Measurements from ENCODE around the gene PTPA. TPM values are rescaled to one million over a fixed set of nuclear protein-coding genes. Genes with fewer than 3 reads are reported as not detected.
"Not testable (repeated sequence)": the region's sequence is repeated elsewhere in the genome, so short reads cannot be mapped to it uniquely, and the experiment has no call there.

PTPA gene
- total RNA-seq, 4 donors from 2014 or later = 58.7 to 100 (median 71.6) TPM

- peaks cover 0 to 62% (median 27%) of the 10 kb centered on the region in 3 donors for H3K4me1 ChIP-seq
- peak overlapping the region; percentile 90 to 98 (median 96) for H3K27ac ChIP-seq
- H3K27me3 ChIP-seq = no peaks in the 10 kb centered on the region
- peaks cover 0 to 15% of the 10 kb centered on the region in 2 donors for H3K36me3 ChIP-seq
- peak overlapping the region; percentile 90 to 97 for H3K4me3 ChIP-seq
- ATAC-seq = no peak
- 0% methylated on average over 8 to 10 of the region's 37 CpGs for WGBS, 2 donors (ENCODE audit: low coverage in 1 of 2)
- H3K9me3 ChIP-seq = no peaks in the 10 kb centered on the region
- TF ChIP-seq EP300 (IDR thresholded peaks at IDR 0.05) (no peak), POLR2AphosphoS5 (IDR thresholded peaks at IDR 0.05) (no peak)
Observed at GRCh38 chr9:129111528-129112151, 425 bp downstream of the PTPA start.

DNA sequence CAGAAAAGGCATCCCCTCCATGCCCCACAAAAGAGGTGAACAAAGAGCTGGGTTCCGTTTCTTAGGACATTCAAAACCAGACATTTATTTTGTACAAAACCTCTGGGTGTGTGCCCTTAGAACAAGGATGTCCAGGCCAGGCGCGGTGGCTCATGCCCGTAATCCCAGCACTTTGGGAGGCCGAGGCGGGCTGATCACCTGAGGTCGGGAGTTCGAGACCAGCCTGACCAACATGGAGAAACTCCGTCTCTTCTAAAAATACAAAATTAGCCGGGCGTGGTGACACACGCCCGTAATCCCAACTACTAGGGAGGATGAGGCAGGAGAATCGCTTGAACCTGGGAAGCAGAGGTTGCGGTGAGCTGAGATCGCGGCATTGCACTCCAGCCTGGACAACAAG lies 1.3 kb downstream of the PTPA start:
- H3K4me1 ChIP-seq = peaks cover 0 to 62% (median 27%) of the 10 kb centered on the region in 3 donors
- ATAC-seq, H3K9me3 ChIP-seq, H3K27me3 ChIP-seq, H3K36me3 ChIP-seq: not testable (repeated sequence)
- H3K4me3 ChIP-seq = peak overlapping the region in 1 of 2 donors; percentile 97
- WGBS, 2 donors (ENCODE audit: low coverage in 1 of 2) = 85% methylated on average over 8 of the region's 17 CpGs; no CpG with 5 or more reads in 1 of the 2 donors
- H3K27ac ChIP-seq = peak overlapping the region in 1 of 4 donors; percentile 97

DNA sequence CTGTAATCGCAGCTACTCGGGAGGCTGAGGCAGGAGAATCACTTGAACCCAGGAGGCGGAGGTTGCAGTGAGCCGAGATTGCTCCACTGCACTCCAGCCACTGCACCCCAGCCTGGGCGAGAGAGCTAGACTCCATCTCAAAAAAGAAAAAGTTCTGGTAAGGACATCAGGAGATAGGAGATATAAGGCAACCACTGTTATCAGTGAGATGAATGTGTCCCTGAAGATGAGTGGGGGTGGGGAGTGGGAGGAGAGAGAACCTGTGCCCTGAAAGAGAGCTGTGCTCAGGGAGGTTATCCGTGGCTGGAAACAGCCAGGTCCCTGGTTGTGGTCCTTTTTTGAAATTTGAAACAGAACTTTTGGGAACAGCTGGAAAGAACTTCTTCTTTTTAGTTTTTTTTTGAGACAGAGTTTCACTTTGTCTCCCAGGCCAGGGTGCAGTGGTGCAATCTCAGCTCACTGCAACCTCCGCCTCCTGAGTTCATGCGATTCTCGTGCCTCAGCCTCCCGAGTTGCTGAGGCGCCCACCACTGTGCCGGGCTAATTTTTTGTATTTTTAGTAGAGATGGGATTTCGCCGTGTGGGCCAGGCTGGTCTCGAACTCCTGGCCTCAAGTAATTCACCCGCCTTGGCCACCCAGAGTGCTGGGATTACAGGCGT lies 2.6 kb downstream of the PTPA start:
- no peaks in the 10 kb centered on the region for H3K9me3 ChIP-seq
- no peak overlapping the region for H3K27ac ChIP-seq
- TF ChIP-seq EP300 (IDR thresholded peaks at IDR 0.05) (no peak), POLR2A (IDR thresholded peaks at IDR 0.05) (no peak), POLR2AphosphoS5 (IDR thresholded peaks at IDR 0.05) (no peak)
- TF ChIP-seq, protein P1, sequence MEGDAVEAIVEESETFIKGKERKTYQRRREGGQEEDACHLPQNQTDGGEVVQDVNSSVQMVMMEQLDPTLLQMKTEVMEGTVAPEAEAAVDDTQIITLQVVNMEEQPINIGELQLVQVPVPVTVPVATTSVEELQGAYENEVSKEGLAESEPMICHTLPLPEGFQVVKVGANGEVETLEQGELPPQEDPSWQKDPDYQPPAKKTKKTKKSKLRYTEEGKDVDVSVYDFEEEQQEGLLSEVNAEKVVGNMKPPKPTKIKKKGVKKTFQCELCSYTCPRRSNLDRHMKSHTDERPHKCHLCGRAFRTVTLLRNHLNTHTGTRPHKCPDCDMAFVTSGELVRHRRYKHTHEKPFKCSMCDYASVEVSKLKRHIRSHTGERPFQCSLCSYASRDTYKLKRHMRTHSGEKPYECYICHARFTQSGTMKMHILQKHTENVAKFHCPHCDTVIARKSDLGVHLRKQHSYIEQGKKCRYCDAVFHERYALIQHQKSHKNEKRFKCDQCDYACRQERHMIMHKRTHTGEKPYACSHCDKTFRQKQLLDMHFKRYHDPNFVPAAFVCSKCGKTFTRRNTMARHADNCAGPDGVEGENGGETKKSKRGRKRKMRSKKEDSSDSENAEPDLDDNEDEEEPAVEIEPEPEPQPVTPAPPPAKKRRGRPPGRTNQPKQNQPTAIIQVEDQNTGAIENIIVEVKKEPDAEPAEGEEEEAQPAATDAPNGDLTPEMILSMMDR (IDR thresholded peaks at IDR 0.05) = no peak
- no peak overlapping the region for H3K4me3 ChIP-seq
- H3K27me3 ChIP-seq = no peaks in the 10 kb centered on the region
- no peaks in the 10 kb centered on the region for H3K36me3 ChIP-seq
- peaks cover 0 to 53% (median 21%) of the 10 kb centered on the region in 3 donors for H3K4me1 ChIP-seq
- ATAC-seq = no peak
- 80 to 88% methylated on average over 1 to 12 of the region's 17 CpGs for WGBS, 2 donors (ENCODE audit: low coverage in 1 of 2)

- ATAC-seq = no peak
- Histone ChIP-seq H3K4me1 (peaks cover 0 to 15% (median 0%) of the 10 kb centered on the region in 3 donors), H3K27me3 (no peaks in the 10 kb centered on the region), H3K27ac (no peak overlapping the region), H3K9me3 (no peaks in the 10 kb centered on the region), H3K36me3 (peaks cover 0 to 35% of the 10 kb centered on the region in 2 donors), H3K4me3 (no peak overlapping the region)
- WGBS, 2 donors (ENCODE audit: low coverage in 1 of 2) = 68 to 80% methylated on average over 1 to 4 of the region's 4 CpGs
- TF ChIP-seq EP300 (IDR thresholded peaks at IDR 0.05) (no peak), POLR2A (IDR thresholded peaks at IDR 0.05) (no peak), POLR2AphosphoS5 (IDR thresholded peaks at IDR 0.05) (no peak)
- TF ChIP-seq, protein P1 (IDR thresholded peaks at IDR 0.05) = no peak
Observed at GRCh38 chr9:129118799-129119198, 7.6 kb downstream of the PTPA start.

DNA sequence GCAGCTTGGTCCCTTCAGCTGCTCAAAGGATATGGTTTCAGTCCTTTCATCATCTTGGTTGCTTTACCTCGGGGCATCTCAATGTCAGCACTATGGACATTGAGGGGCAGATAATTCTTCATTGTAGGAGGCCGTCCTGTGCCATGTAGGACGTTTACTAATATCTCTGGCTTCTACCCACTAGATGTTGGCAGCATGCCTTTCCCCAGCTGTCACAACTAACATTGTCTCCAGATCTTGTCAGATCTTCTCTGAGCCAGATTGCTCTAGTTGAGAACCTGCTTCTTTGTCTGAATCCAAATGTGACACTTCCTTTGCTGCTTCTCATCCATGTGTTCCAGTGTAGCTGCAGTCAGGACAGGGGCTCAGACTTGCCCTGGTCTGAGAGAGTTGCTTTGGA lies 10.3 kb downstream of the PTPA start:
- no peaks in the 10 kb centered on the region for H3K4me1 ChIP-seq

GRCh38 chr9:129122133-129122532 lies 10.9 kb downstream of the PTPA start:
- H3K27me3 ChIP-seq = no peaks in the 10 kb centered on the region
- no peak overlapping the region for H3K27ac ChIP-seq
- no peak for TF ChIP-seq EP300 (IDR thresholded peaks at IDR 0.05)
- TF ChIP-seq POLR2A (IDR thresholded peaks at IDR 0.05) = no peak
- no peak for TF ChIP-seq POLR2AphosphoS5 (IDR thresholded peaks at IDR 0.05)
- TF ChIP-seq, protein P1 (IDR thresholded peaks at IDR 0.05) = no peak
- no peak for ATAC-seq
- H3K4me1 ChIP-seq = no peaks in the 10 kb centered on the region
- H3K4me3 ChIP-seq = no peak overlapping the region
- H3K36me3 ChIP-seq = peaks cover 0 to 61% of the 10 kb centered on the region in 2 donors
- WGBS, 2 donors (ENCODE audit: low coverage in 1 of 2) = no CpG with 5 or more reads among the region's 1 CpG
- no peaks in the 10 kb centered on the region for H3K9me3 ChIP-seq

More for the DNA sequence above, 10.3 kb downstream of the PTPA start:
- H3K36me3 ChIP-seq = peaks cover 0 to 56% of the 10 kb centered on the region in 2 donors
- 29 to 70% methylated on average over 3 of the region's 3 CpGs for WGBS, 2 donors (ENCODE audit: low coverage in 1 of 2)
- H3K9me3 ChIP-seq = no peaks in the 10 kb centered on the region
- TF ChIP-seq POLR2AphosphoS5 (IDR thresholded peaks at IDR 0.05) (no peak), EP300 (IDR thresholded peaks at IDR 0.05) (no peak)
- H3K27me3 ChIP-seq = no peaks in the 10 kb centered on the region
- no peak for ATAC-seq
- no peak overlapping the region for H3K27ac ChIP-seq
- H3K4me3 ChIP-seq = no peak overlapping the region

DNA sequence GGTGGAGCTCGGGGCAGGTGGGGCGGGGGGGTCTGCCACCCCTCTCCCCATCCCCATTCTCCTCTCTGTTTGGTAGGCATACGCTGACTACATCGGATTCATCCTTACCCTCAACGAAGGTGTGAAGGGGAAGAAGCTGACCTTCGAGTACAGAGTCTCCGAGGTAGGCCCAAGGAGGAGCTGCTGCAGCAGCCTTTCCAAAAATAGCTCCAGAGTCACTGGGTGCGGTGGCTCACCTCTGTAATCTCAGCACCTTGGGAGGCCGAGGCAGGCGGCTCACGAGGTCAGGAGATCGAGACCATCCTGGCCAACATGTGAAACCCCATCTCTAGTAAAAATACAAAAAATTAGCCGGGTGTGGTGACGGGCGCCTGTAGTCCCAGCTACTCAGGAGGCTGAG lies 11.8 kb downstream of the PTPA start:
- H3K4me3 ChIP-seq, H3K27me3 ChIP-seq, ATAC-seq, H3K9me3 ChIP-seq, H3K27ac ChIP-seq, H3K4me1 ChIP-seq: not testable (repeated sequence)
- WGBS, 2 donors (ENCODE audit: low coverage in 1 of 2) = 91 to 95% methylated on average over 4 to 6 of the region's 15 CpGs
- peaks cover 0 to 70% of the 10 kb centered on the region in 2 donors for H3K36me3 ChIP-seq
